Gastroesophageal sphincter (tissue), 4 donors: ENCODE data around the gene SAPCD1. TPM values are rescaled to one million over a fixed set of nuclear protein-coding genes. Genes with fewer than 3 reads are reported as not detected.

Experiments used
- ATAC-seq: fragments of 150-250 bp; one replicate; pipeline ENCODE4 v1.9.1; 2016; ENCODE audit warnings: mild to moderate bottlenecking, moderate library complexity
- H3K27ac ChIP-seq, 4 donors: fragments of 200-600 bp; sonication (generic) in 3 of 4; 1 replicate in 3 of 4; 2 replicates in 1 of 4; pipeline ENCODE4 v1.5.1; 2016 to 2019
- H3K27me3 ChIP-seq: fragments of 200-600 bp; sonication (generic); one replicate; pipeline ENCODE4 v1.5.1; 2019
- H3K36me3 ChIP-seq, 2 donors: fragments of 200-600 bp; sonication (generic); one replicate each; pipeline ENCODE4 v1.5.1; 2019; ENCODE audit warnings: control low read depth in 1 of 2
- H3K4me1 ChIP-seq, 3 donors: fragments of 200-600 bp; sonication (generic); 1 replicate in 2 of 3; 2 replicates in 1 of 3; pipeline ENCODE4 v1.5.1; 2016 to 2019; ENCODE audit warnings: control low read depth in 2 of 3
- H3K4me3 ChIP-seq, 2 donors: fragments of 200-600 bp; sonication (generic); one replicate each; pipeline ENCODE4 v1.5.1; 2019; ENCODE audit warnings: mild to moderate bottlenecking in 1 of 2, moderate library complexity in 1 of 2
- H3K9me3 ChIP-seq, 3 donors: fragments of 200-600 bp; sonication (generic); one replicate each; pipeline ENCODE4 v1.5.1; 2017 to 2019; ENCODE audit warnings: control low read depth in 2 of 3
- EP300 ChIP-seq: sonication (generic); formaldehyde crosslinking; IDR thresholded peaks from one replicate; pipeline ENCODE4 v1.6.1; 2017; ENCODE audit warnings: antibody characterized with exemption, mild to moderate bottlenecking
- POLR2A ChIP-seq, 2 donors: fragments of 450-650 bp; IDR thresholded peaks; one replicate each; pipeline ENCODE4 v1.6.1; 2017; ENCODE audit warnings: antibody characterized with exemption in 2 of 2, mild to moderate bottlenecking in 2 of 2, moderate library complexity in 1 of 2
- POLR2AphosphoS5 ChIP-seq: sonication (generic); formaldehyde crosslinking; IDR thresholded peaks from one replicate; pipeline ENCODE4 v1.6.1; 2017; ENCODE audit warnings: antibody characterized with exemption
- WGBS, 2 donors: methylation state at CpG; one replicate each; pipeline ENCODE4 v1.1.5; 2018; ENCODE audit warnings: low coverage in 1 of 2; 5-methylcytosine and 5-hydroxymethylcytosine counted together
- total RNA-seq, 4 donors: library from RNA; depleted of rRNA; stranded (reverse); fragments of >200 nt; gene quantifications; one replicate each; pipeline ENCODE4 v1.1.0, GENCODE V29; 2016
- TF ChIP-seq, protein P1 (sequence below), 4 experiments: fragments of 200-600 bp in 2 of 4; fragments of 450-650 bp in 2 of 4; sonication (generic) in 1 of 4; IDR thresholded peaks; one replicate each; pipeline ENCODE4 v1.5.1; 2017 to 2019; ENCODE audit warnings: antibody characterized with exemption in 4 of 4, mild to moderate bottlenecking in 2 of 4, moderate library complexity in 2 of 4

SAPCD1 gene
- total RNA-seq, 4 donors from 2014 or later: 0.93 to 1.1 TPM; not detected in 2

DNA sequence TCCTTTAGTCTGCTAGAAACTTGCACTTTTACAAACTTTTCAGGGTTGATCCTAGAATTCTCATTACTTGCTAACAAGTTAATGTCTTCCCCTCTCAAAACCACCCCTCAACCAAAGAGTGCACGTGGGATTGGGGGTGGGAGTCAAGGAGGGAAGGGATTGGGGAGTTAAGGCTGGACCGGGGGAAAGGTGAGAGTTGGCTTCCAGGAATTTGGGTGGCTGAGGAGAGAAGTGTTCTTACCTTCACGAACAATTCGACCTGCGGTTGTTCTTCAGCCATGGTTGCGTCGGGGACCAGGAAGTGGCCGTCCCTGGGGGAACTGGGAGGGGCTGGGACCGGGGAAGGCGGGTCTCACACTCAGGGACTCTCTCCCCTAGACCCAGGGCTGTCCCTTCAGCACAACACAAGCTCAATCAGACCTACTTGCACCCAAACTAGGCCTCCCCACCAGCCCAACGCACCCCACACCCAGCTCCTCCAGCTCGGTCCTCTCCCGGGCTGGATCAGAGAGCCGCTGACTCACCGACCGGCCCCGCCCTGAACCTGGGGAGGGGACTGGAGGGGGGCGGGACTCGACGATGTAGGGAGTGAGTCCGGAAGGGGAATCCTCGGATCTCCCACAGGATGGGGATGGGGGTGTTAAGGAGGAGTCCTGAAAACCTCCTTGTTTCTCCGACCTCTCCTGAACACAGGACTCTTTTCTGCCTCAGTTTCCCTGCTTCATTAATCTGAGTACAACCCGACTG lies 26.3 kb upstream of the SAPCD1 start, which contains the start of gene CLIC1:
CLIC1 (minus strand) TSS at position 510 of the 747 bp plus-strand sequence; CDS start at position 280, 230 bp downstream.
- peaks cover 3 to 78% (median 25%) of the 10 kb centered on the region in 3 donors for H3K4me1 ChIP-seq
- H3K9me3 ChIP-seq: no peaks in the 10 kb centered on the region
- ATAC-seq: peak; percentile 69
- WGBS, 2 donors: 0 to 3% methylated on average over 2 to 10 of the region's 24 CpGs
- H3K36me3 ChIP-seq: peaks cover 0 to 32% of the 10 kb centered on the region in 2 donors
- peak within 1 kb of the TSS; percentile 79 to 93 (median 91) for H3K27ac ChIP-seq
- TF ChIP-seq POLR2A (IDR thresholded peaks at IDR 0.05): peak; percentile 86 to 88
- TF ChIP-seq EP300: no peak
- TF ChIP-seq POLR2AphosphoS5: peak; percentile 96
- TF ChIP-seq, protein P1, sequence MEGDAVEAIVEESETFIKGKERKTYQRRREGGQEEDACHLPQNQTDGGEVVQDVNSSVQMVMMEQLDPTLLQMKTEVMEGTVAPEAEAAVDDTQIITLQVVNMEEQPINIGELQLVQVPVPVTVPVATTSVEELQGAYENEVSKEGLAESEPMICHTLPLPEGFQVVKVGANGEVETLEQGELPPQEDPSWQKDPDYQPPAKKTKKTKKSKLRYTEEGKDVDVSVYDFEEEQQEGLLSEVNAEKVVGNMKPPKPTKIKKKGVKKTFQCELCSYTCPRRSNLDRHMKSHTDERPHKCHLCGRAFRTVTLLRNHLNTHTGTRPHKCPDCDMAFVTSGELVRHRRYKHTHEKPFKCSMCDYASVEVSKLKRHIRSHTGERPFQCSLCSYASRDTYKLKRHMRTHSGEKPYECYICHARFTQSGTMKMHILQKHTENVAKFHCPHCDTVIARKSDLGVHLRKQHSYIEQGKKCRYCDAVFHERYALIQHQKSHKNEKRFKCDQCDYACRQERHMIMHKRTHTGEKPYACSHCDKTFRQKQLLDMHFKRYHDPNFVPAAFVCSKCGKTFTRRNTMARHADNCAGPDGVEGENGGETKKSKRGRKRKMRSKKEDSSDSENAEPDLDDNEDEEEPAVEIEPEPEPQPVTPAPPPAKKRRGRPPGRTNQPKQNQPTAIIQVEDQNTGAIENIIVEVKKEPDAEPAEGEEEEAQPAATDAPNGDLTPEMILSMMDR (IDR thresholded peaks at IDR 0.05): no peak
- H3K4me3 ChIP-seq: peak within 1 kb of the TSS; percentile 61 to 71
- no peaks in the 10 kb centered on the region for H3K27me3 ChIP-seq

DNA sequence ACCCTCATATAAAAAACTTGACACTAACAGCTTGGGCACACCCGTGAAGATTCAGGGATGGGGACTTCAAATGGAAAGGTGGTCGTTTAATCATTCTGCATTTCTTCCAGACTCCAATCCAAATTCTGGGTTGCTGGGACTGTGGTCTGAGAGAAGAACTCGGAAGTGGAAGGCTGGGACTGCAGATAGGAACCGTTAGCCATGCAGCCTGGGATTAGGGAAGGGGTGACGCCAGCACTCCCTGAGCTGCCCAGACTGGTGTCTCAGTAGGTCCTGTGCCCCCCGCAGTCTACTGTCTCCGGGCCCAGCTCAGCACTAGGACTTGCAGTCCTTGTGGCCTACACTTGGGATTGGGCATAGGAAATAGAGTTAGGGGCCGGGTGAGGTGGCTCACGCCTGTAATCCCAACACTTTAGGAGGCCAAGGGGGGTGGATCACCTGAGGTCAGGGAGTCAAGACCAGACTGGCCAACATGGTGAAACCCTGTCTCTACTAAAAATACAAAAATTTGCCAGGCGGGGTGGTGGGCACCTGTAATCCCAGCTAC lies 25.6 kb upstream of the SAPCD1 start:
- H3K36me3 ChIP-seq: peaks cover 0 to 25% of the 10 kb centered on the region in 2 donors
- 0% methylated on average over 1 to 2 of the region's 10 CpGs for WGBS, 2 donors
- no peak for ATAC-seq
- no peaks in the 10 kb centered on the region for H3K27me3 ChIP-seq
- H3K4me1 ChIP-seq: peaks cover 3 to 73% (median 25%) of the 10 kb centered on the region in 3 donors
- TF ChIP-seq POLR2AphosphoS5 (no peak), EP300 (no peak), POLR2A (IDR thresholded peaks at IDR 0.05) (no peak)
- TF ChIP-seq, protein P1 (IDR thresholded peaks at IDR 0.05): no peak
- peak overlapping the region; percentile 79 to 93 (median 91) for H3K27ac ChIP-seq
- H3K9me3 ChIP-seq: no peaks in the 10 kb centered on the region
- peak overlapping the region; percentile 61 to 71 for H3K4me3 ChIP-seq

DNA sequence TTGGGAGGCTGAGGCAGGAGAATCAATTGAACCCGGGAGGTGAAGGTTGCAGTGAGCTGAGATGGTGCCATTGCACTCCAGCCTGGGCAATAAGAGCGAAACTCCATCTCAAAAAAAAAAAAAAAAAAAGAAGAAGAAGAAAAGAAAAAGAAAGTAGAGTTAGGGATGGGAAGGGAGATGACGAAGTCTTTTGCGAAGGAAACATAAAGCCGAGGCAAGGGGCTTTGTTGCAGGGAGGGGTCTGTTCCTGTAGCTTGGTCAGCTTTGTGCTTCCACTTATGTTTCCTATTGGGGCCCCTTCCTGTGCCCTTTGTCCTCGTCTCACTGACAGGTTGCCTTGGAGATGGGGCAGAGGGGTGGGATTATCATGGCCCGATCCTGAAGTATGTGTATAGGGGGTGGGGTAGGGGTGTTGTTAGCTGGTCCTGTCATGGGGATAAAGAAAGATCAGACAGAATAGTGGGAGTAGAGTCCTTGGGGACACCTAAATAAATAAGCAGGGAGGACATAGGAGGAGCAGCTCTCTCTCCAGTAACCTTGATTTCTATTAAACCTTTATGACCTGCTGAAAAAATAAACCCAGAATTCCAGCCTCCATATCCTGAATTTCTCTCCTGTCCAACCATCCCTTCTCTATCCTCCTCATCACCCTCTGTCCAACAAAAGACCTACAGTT lies 25.0 kb upstream of the SAPCD1 start:
- 29 to 41% methylated on average over 1 to 7 of the region's 7 CpGs for WGBS, 2 donors
- H3K4me1 ChIP-seq: peaks cover 3 to 67% (median 25%) of the 10 kb centered on the region in 3 donors
- ATAC-seq: no peak

DNA sequence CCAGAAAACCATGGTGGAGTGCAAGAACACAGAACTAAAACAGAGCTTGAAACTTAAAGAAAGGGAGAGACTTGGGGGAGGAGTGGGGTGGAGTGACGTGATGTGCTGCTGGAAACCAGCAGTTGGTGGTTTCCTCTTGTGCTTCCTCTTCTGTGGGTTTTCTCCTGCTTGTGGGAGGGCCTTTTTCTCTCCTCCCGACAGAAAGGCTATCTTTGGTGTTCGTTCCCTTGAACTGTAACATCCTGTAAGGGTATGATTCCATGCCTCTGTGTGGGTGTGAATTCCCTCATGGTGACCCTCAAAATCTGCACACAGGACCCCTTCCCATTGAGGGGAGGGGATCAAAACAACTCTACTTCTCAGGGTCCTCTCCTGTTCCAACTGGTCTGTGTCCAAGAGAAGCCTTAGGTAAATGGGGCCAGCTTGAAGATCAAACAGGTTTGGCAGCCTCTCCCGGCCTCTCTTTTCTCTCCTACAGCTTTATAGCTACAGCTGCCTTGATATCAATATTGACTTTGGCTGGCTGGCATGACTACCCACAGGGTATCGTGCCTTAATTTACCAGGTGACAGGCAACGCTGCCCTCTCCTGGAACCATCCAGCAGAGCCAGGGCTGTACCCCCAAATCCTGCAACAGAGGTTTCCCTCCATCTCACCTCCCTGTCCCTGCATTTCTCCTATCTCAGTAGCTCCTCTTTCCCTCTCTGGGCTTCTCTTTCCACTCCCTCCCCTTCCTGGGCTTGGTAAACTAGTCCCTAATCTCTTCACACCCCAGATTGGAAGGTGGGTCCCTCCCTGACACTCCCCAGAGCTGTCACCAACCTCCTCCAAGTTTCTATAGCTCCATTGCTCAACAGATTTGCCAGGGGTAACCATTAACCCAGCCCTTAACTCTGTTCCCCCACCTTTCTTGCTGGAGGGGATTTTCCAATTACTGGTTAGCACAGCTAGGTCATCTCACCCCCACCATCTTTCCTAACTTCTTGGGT lies 24.2 kb upstream of the SAPCD1 start:
- Histone ChIP-seq H3K36me3 (peaks cover 0 to 11% of the 10 kb centered on the region in 2 donors), H3K27ac (peak overlapping the region in 3 of 4 donors; percentile 90 to 93 (median 92)), H3K4me1 (peaks cover 3 to 58% (median 25%) of the 10 kb centered on the region in 3 donors), H3K4me3 (no peak overlapping the region), H3K9me3 (no peaks in the 10 kb centered on the region), H3K27me3 (no peaks in the 10 kb centered on the region)
- WGBS, 2 donors: 19 to 33% methylated on average over 6 of the region's 6 CpGs
- no peak for ATAC-seq
- TF ChIP-seq, protein P1 (IDR thresholded peaks at IDR 0.05): no peak
- TF ChIP-seq POLR2AphosphoS5 (no peak), POLR2A (IDR thresholded peaks at IDR 0.05) (no peak), EP300 (no peak)

More for the DNA sequence above, 25.0 kb upstream of the SAPCD1 start:
- Histone ChIP-seq H3K9me3 (no peaks in the 10 kb centered on the region), H3K4me3 (no peak overlapping the region), H3K36me3 (peaks cover 0 to 19% of the 10 kb centered on the region in 2 donors), H3K27me3 (no peaks in the 10 kb centered on the region), H3K27ac (peak overlapping the region in 3 of 4 donors; percentile 90 to 93 (median 92))
- TF ChIP-seq POLR2AphosphoS5: no peak
- no peak for TF ChIP-seq EP300
- TF ChIP-seq, protein P1 (IDR thresholded peaks at IDR 0.05): no peak
- TF ChIP-seq POLR2A (IDR thresholded peaks at IDR 0.05): no peak
